GM19328 (cell line): ENCODE data around the gene LITAF.
"Not testable (repeated sequence)": the region's sequence is repeated elsewhere in the genome, so short reads cannot be mapped to it uniquely, and the experiment has no call there.

Experiments used
- ATAC-seq: cut with Tn5 transposase; IDR thresholded peaks from one replicate; pipeline ENCODE4 v1.9.1; 2021; ENCODE audit warnings: mild to moderate bottlenecking, moderate library complexity; ENCODE audit not compliant: unreplicated experiment

Gene LITAF

GRCh38 chr16:11576427-11577289, 10.1 kb downstream of the LITAF start:
- ATAC-seq, result no peak

GRCh38 chr16:11575223-11575589, 11.5 kb downstream of the LITAF start:
- ATAC-seq, result no peak

GRCh38 chr16:11572301-11572995, 14.3 kb downstream of the LITAF start:
- no peak for ATAC-seq

DNA sequence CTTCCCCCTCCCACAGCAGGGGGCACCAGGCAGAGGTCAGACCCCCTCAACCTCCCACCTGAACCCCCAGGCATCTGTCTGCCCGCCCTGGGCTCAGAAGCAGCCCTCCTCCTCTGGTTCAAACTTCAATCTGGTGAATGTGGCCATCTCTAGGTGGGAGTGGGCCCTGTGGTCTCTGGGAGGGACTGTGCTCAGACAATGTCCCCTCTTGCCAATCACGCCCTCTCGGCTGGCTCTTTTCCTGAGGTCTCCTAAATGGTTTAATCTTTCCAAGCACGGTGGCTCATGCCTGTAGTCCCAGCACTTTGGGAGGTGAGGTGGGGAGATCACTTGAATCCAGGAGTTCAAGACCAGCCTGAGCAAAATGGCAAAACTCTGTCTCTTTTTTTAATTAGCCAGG, 15.2 kb downstream of the LITAF start:
- no peak for ATAC-seq

- no peak for ATAC-seq
Measured at GRCh38 chr16:11570806-11571205, 15.9 kb downstream of the LITAF start.

GRCh38 chr16:11570258-11570657, 16.5 kb downstream of the LITAF start:
- ATAC-seq, result no peak

DNA sequence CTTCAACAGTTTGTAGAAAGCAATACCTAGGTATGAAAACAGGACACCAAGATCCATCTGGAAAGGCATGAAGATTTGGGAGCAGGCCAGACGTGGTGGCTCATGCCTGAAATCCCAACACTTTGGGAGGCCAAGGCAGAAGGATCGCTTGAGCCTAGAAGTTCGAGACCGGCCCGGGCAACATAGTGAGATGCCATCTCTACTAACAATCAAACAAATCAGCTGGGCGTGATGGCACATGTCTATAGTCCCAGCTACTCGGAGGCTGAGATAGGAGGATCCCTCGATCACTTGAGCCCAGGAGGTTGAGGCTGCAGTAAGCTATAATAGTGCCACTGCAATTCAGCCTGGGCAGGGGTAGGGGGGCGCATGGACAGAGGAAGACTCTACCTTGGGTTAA, 20.3 kb downstream of the LITAF start:
- no peak for ATAC-seq

DNA sequence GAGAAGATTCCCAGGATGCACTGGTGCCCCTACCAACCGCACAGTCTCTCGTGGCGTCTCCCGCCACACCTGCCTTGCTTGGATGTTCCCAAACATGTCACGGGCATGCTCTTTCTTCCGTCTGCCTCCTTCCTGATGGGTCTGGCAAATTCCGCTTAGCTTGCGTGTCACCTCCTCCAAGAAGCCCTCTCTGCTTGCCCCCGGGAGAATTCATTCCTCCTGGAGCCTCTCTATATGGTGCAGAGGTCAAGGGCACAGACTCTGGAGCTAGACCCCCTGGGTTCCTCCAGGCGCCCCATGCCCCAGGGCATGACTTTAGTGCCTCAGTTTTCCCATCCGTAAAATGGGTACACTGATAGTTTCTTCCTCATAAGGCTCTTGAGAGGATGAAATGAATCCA, 21.1 kb downstream of the LITAF start:
- no peak for ATAC-seq

DNA sequence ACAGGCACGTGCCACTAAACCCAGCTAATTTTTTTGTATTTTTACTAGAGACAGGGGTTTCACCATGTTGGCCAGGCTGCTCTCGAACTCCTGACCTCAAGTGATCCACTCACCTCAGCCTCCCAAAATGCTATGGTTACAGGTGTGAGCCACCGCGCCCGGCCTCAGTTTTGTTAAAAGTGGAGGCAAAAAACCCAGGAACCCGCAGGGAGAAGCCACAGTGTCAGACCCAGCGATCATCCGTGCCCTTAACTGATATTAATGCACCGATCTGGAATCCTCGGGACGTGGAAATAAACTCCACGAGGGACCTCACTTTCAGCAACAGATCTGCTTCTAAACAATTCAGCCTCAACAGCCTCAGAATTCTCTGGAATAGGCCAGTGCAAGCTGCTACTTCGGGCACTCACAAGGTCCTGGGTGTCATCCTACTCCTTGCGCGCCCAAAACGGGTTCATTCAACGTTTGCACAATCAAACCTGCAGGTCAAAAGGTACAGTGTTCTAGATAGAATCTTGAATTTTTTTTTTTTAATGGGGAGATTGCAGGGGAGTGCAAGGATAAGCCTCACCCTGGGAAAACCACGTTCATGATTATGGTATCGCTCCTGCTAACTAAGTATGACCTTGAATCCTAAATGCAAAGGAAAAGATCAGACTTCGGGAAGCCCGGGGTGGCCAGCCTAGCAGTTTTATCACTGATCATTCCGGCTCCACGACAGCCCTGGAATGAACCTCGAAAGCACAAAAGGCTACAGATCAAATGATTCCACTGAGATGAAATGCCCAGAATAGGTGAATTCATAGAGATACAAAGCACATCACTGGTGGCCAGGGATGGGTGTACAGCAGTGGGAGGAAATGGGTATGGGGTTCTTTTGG, 22.4 kb downstream of the LITAF start:
- no peak for ATAC-seq

- no peak for ATAC-seq
Measured at GRCh38 chr16:11563493-11564040, 23.2 kb downstream of the LITAF start.

- no peak for ATAC-seq
Measured at GRCh38 chr16:11562941-11563340, 23.8 kb downstream of the LITAF start.

DNA sequence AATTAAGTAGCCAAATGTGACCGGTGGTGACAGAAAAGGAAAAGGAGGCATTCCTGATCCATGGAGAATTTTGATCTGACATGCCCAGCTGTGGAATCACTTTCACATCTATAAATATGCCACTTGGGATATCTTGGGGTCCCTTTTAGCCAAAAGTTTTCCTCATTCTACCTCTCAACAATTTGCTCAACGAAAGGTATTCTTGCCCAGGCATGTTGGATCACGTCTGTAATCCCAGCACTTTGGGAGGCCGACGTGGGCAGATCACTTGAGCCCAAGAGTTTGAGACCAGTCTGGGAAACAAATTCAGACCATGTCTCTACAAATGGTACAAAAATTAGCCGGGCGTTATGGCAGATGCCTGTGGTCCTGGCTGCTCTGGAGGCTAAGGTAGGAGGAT, 24.3 kb downstream of the LITAF start:
- ATAC-seq, result no peak

DNA sequence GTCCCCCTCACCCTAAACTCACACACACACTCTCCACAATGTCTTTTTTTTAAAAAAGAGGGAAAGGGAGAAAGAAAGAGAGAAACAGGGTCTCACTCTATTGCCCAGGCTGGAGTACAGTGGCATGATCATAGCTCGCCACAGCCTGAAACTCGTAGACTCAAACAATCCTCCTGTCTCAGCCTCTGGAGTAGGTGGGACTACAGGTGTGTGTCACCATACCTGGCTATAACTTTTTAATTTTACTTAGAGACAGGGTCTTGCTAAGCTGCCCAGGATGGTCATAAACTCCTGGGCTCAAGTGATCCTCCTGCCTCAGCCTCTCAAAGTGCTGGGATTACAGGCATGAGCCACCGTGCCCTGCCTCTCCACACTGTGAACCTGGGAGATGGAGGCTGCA, 24.9 kb downstream of the LITAF start:
- no peak for ATAC-seq

GRCh38 chr16:11561454-11561805, 25.3 kb downstream of the LITAF start:
- no peak for ATAC-seq

- ATAC-seq, result no peak
Measured at GRCh38 chr16:11560701-11561453, 25.8 kb downstream of the LITAF start.

DNA sequence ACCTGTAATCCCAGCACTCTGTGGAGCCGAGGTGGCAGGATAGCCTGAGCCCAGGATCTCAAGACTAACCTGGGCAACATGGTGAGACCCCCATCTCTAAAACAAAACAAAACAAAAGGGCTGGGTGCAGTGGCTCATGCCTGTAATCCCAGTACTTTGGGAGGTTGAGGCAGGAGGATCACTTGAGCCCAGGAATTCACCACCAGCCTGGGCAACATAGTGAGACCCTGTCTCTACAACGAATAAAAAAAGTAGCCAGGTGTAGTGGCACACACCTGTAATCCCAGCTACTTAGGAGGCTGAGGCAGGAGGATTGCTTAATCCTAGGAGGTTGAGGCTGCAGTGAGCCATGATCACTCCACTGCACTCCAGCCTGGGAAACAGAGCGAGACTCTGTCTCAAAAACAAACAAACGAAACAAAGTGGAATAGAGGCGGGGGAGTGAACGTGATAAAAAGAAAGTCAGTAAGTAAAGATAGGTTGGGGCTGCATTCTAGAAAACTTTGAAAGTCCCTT, 28.4 kb downstream of the LITAF start:
- ATAC-seq, result not testable (repeated sequence)

DNA sequence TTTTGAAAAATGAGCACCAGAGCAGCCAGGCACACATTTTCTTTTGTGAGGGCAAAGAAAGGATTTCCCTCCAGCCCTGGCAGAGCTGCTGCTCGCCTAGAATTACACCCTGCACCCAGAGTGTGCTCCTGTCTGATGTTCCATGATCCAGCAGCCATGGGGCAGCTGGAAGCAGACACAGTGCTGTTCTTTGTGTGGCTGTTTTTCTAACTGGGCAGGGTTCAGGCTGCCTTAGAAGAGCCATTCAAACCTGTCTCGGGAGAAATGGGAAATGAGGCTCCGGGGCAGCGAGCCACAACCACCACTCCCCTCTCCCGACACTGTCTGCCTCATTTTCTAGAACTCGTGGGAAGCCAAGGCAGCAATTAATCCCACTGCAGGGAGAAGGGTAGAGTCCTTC, 28.9 kb downstream of the LITAF start:
- no peak for ATAC-seq

DNA sequence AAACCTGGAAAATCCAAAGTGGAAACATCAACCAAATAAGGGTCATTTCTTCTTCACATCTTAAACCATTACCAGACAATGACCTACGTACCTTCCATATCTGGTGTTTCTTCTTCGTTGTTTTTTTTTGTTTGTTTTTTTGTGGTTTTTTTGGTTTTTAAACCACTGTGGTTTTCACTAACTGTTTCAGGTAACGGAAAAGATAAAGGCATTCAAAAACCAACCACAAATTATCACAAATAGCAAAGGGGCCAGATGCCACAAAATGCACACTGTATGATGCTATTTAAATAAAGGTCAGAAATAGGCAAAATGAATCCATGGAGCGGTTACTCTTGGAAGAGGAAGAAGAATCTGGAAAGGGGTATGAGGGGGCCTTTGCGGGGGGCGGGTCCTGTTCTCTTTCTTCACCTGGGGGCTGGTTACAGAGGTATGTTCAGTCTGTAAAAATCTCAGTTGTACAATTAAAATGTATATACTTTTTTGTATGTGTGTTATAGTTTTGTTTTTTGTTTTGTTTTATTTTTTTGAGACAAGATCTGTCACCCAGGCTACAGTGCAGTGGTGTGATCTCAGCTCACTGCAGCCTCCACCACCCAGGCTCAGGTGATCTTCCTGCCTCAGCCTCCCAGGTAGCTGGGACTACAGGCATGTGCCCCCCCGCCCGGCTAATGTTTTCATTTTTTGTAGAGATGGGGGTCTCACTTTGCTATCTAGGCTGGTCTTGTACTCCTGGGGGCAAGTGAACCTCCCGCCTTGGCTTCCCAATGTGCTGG, 29.6 kb downstream of the LITAF start:
- no peak for ATAC-seq

DNA sequence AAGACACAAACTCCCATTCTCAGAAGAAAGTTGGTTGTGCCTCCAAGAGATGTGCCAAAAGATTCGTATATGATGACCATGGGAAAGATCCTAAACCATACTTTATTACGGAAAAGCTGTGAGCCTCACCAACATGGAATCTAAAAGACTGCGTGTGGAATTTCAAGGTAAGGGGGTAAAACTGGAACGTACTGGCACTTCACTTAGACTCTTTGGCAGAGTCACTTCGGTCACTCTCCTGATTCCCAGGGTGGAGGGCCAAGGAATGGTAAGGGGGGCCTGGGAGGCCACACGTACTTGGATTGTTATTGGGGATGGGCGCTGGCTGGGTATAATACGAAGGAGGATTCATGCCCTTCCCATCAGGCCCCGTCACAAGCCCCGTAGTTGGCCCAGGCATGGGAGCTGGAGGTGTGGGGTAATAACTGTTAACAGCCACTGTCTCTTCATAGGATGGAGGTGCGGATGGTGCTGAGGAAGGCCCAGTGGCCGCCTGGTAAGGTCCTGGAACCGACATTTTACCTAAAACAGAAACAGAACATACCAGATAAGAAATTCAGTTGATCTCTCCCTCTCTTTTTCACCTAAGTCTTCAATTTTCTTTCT, 30.4 kb downstream of the LITAF start:
- no peak for ATAC-seq
